Thyroid gland (tissue), 4 donors: ENCODE measurements around the gene TBC1D4. TPM values are rescaled to one million over a fixed set of nuclear protein-coding genes. Genes with fewer than 3 reads are reported as not detected.

Source experiments
- DNase-seq, 2 donors: peaks; one replicate each; pipeline ENCODE4 v3.0.0-alpha.2; 2019
- H3K27ac ChIP-seq, 3 donors: fragments of 200-600 bp; sonication (generic); 1 replicate in 2 of 3; 2 replicates in 1 of 3; pipeline ENCODE4 v1.5.1; 2016 to 2019; ENCODE audit warnings: mild to moderate bottlenecking in 1 of 3, moderate library complexity in 1 of 3
- H3K27me3 ChIP-seq: fragments of 200-600 bp; sonication (generic); one replicate; pipeline ENCODE4 v1.5.1; 2019
- H3K36me3 ChIP-seq, 2 donors: fragments of 200-600 bp; sonication (generic); one replicate each; pipeline ENCODE4 v1.5.1; 2016 to 2019
- H3K4me1 ChIP-seq, 2 donors: fragments of 200-600 bp; sonication (generic); one replicate each; pipeline ENCODE4 v1.5.1; 2017 to 2019
- H3K4me3 ChIP-seq, 3 donors: fragments of 200-600 bp; sonication (generic); replicated peaks in 1 of 3; 1 replicate in 2 of 3; 2 replicates in 1 of 3; pipeline ENCODE4 v1.5.1; 2016; ENCODE audit warnings: mild to moderate bottlenecking in 1 of 3
- H3K9me3 ChIP-seq: fragments of 200-600 bp; sonication (generic); one replicate; pipeline ENCODE4 v1.5.1; 2017
- CTCF ChIP-seq, 6 experiments: fragments of 200-600 bp in 3 of 6; fragments of 450-650 bp in 3 of 6; sonication (generic) in 3 of 6; IDR thresholded peaks; one replicate each; pipeline ENCODE4 v1.5.1; 2016 to 2019; ENCODE audit warnings: antibody characterized with exemption in 6 of 6, mild to moderate bottlenecking in 2 of 6, inconsistent platforms in 1 of 6, moderate library complexity in 1 of 6
- POLR2A ChIP-seq, 2 donors: fragments of 450-650 bp; IDR thresholded peaks; one replicate each; pipeline ENCODE4 v1.6.1; 2017; ENCODE audit warnings: antibody characterized with exemption in 2 of 2, mild to moderate bottlenecking in 2 of 2, moderate library complexity in 1 of 2
- WGBS, 2 donors: methylation state at CpG; one replicate each; pipeline ENCODE4 v1.1.5; 2017; 5-methylcytosine and 5-hydroxymethylcytosine counted together
- intact Hi-C: fragments of 100-400 bp; cut with DNase I; formaldehyde crosslinking; loops from one replicate; pipeline ENCODE4 v1.15.1; 2023
- total RNA-seq, 4 donors: library from RNA; depleted of rRNA; stranded (reverse); fragments of >200 nt; gene quantifications; one replicate each; pipeline ENCODE4 v1.2.3, GENCODE V29; 2016

Gene TBC1D4
- total RNA-seq, 4 donors from 2014 or later = 42.5 to 72.6 (median 70.6) TPM

- H3K9me3 ChIP-seq = no peaks in the 10 kb centered on the region
- peak overlapping the region in 2 of 3 donors; percentile 80 to 87 for H3K27ac ChIP-seq
- no peaks in the 10 kb centered on the region for H3K27me3 ChIP-seq
- peak in 1 of 2 donors; percentile 53 for TF ChIP-seq POLR2A (IDR thresholded peaks at IDR 0.05)
- no peak for TF ChIP-seq CTCF (IDR thresholded peaks at IDR 0.05)
- no peaks in the 10 kb centered on the region for H3K36me3 ChIP-seq
- DNase-seq = peak; percentile 85 to 87
- intact Hi-C loops = loop anchor here (5.0 to 10.0 kb wide), 2 partner anchors 64 to 108 kb away; partner anchors contain the start of gene UCHL3
- H3K4me1 ChIP-seq = peaks cover 25 to 50% of the 10 kb centered on the region in 2 donors
- peak overlapping the region; percentile 71 to 89 (median 76) for H3K4me3 ChIP-seq
- WGBS, 2 donors = 0% methylated on average over 23 to 39 of the region's 48 CpGs
Observed at GRCh38 chr13:75480671-75481175, 1.2 kb downstream of the TBC1D4 start.

GRCh38 chr13:75479102-75479740 lies 2.7 kb downstream of the TBC1D4 start:
- 81 to 83% methylated on average over 5 of the region's 5 CpGs for WGBS, 2 donors

GRCh38 chr13:75478659-75479058 lies 3.3 kb downstream of the TBC1D4 start:
- Histone ChIP-seq H3K4me1 (peaks cover 24 to 50% of the 10 kb centered on the region in 2 donors), H3K9me3 (no peaks in the 10 kb centered on the region), H3K36me3 (no peaks in the 10 kb centered on the region), H3K4me3 (no peak overlapping the region), H3K27me3 (no peaks in the 10 kb centered on the region), H3K27ac (no peak overlapping the region)
- WGBS, 2 donors = 95 to 96% methylated on average over 4 of the region's 4 CpGs
- no peak for DNase-seq
- intact Hi-C loops = no loop called here
- no peak for TF ChIP-seq POLR2A (IDR thresholded peaks at IDR 0.05)

More at GRCh38 chr13:75479102-75479740, 2.7 kb downstream of the TBC1D4 start:
- no peak for DNase-seq
- Histone ChIP-seq H3K27ac (no peak overlapping the region), H3K27me3 (no peaks in the 10 kb centered on the region), H3K4me1 (peaks cover 24 to 50% of the 10 kb centered on the region in 2 donors), H3K36me3 (no peaks in the 10 kb centered on the region), H3K9me3 (no peaks in the 10 kb centered on the region), H3K4me3 (no peak overlapping the region)
- intact Hi-C loops = no loop called here
- TF ChIP-seq POLR2A (IDR thresholded peaks at IDR 0.05) = no peak
- TF ChIP-seq CTCF (IDR thresholded peaks at IDR 0.05) = no peak

GRCh38 chr13:75474956-75475355 lies 7.0 kb downstream of the TBC1D4 start:
- Histone ChIP-seq H3K36me3 (no peaks in the 10 kb centered on the region), H3K9me3 (no peaks in the 10 kb centered on the region), H3K4me3 (no peak overlapping the region), H3K27me3 (no peaks in the 10 kb centered on the region), H3K27ac (no peak overlapping the region), H3K4me1 (peaks cover 38 to 39% of the 10 kb centered on the region in 2 donors)
- 74 to 77% methylated on average over 2 of the region's 2 CpGs for WGBS, 2 donors
- DNase-seq = no peak
- TF ChIP-seq CTCF (IDR thresholded peaks at IDR 0.05) (no peak), POLR2A (IDR thresholded peaks at IDR 0.05) (no peak)
- intact Hi-C loops = no loop called here

GRCh38 chr13:75473468-75473867 lies 8.5 kb downstream of the TBC1D4 start:
- Histone ChIP-seq H3K27ac (peak overlapping the region in 2 of 3 donors; percentile 18 to 24), H3K36me3 (no peaks in the 10 kb centered on the region), H3K4me1 (peaks cover 24 to 34% of the 10 kb centered on the region in 2 donors), H3K4me3 (no peak overlapping the region), H3K9me3 (no peaks in the 10 kb centered on the region), H3K27me3 (no peaks in the 10 kb centered on the region)
- TF ChIP-seq CTCF (IDR thresholded peaks at IDR 0.05) (no peak), POLR2A (IDR thresholded peaks at IDR 0.05) (no peak)
- 40 to 41% methylated on average over 1 of the region's 1 CpG for WGBS, 2 donors
- intact Hi-C loops = no loop called here
- no peak for DNase-seq
